Activated T-cell treated with anti-CD3 and anti-CD28 coated beads, Interleukin-2, amount 50 U/mL, for 48 hours (primary cell): ENCODE results near the gene LPAR3.
A peak's percentile ranks its signal among the peaks of the same experiment; 100 is the strongest.

ENCODE experiments used
- DNase-seq, 2 experiments: peaks; one replicate each; pipeline ENCODE4 v3.0.0-alpha.2; 2020

The LPAR3 gene

DNA sequence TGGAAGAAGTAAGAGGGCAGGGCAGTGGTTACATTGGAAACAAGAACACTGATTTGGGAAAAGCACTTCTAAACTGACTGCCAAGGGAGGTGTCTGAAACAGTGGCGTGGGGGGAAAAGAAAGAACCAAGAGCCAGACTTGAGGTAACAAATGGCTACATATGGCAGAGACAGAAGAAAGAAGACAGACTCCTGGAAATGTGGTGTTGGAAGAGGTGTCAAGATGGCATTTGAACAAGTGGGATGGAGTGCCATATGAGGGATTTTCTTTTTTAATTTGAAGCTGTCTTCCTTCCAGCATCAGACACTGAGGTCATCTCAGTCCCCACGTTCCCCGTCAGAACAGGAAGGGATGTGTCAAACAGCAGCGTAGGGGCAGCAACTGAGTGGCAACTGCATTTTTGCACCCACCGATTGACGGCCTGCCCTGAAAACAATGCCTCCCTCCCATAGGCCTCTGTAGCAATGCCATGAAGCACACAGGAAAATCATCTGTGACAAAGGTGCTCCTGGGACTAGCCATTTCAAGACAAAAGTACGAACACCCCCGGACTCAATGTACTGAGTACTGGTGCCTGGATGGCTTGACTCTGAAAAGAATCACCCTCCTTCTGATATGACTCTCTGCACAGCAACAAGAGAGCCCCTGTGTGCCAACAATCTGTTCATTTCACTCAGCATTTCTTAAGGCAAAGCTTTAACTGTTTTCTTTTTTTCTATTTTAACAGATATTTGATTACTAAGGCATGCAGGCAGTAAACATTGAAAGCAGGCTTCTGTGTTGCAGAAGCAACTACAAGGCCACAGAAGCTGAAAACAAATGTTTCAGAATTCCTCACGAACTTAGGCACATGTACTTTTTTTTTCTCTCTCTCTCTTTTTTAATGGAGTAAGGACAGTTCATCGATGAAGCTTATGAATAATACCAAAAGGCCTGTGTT is 37.0 kb downstream of the LPAR3 start:
- DNase-seq: no peak

DNA sequence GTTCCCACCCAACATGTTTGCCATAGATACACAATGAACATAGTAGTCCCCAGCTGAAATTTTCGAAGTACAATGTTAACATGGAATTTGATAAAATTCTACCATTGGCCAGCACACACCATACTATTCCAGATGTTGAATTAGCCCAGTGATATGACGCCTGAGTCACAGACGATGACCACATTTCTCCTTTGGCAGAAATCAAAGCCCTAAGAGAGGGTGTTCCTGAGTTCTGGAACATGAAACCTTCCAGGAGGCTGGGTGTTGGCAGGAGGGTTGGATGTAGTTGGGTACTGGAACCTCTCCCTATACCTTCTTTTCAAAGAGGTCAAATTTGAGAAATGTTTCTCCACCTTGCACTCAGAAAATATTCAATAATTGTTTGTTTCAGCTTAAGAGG is 37.8 kb downstream of the LPAR3 start:
- no peak for DNase-seq

DNA sequence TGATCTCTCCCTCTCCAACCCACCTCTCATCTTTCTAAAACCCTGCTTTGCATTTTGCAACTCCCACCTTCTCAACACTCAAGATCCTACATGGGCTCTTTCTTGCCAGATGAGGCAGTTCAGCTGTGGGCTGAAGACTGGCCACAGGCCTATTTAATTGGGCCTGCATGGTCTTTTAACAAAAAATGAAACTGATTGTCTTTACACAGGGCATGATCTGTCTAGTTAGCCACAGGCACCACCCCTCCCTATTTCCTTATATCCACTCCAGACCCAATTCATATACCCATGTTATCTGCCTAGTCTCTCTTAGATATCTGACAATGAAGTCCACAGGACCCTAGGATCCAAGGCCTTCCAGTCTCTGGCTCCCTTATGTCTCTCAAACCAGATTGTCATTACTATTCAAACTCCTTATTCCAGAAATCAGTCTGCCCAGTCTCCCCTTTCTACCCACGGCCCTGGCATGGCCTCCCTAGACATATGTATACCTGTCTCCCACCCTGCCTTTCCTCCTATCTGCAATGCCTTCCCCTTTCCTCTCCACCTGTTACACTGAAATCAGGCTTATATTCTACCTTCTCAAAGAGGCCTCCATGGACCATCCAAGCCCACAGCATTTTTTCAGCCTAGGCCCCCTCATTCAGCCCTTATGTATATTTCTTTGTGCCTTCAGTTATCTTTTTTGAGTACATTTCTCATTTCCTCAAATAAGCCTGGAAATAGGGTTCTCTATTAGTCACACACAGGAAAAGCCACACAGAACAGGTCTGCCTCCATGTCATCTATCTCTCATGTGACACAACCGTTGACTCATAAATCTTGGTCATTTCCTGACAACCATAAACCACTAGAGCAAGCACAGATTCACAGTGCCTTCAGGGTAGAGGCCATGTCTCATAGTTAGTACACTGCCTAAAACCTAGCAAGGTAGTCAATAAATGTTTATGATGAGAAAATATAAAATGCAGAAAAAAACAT is 39.0 kb downstream of the LPAR3 start:
- peak; percentile 32 to 34 for DNase-seq

DNA sequence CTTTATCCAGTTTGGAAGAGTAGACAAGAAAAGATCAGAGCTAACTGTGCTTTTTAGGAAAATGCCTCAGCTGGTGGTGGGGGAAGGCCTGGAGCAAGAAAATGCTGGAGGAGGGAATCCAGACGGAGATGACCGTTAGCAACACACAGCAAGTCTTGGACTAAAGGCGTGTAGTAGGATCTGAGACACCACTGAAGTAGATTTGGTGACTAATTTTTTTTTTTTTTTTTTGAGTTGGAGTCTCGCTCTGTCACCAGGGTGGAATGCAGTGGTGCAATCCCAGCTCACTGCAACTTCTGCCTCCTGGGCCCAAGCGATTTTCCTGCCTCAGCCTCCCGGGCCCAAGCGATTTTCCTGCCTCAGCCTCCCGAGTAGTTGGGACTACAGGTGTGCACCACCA is 41.2 kb downstream of the LPAR3 start:
- DNase-seq: no peak

DNA sequence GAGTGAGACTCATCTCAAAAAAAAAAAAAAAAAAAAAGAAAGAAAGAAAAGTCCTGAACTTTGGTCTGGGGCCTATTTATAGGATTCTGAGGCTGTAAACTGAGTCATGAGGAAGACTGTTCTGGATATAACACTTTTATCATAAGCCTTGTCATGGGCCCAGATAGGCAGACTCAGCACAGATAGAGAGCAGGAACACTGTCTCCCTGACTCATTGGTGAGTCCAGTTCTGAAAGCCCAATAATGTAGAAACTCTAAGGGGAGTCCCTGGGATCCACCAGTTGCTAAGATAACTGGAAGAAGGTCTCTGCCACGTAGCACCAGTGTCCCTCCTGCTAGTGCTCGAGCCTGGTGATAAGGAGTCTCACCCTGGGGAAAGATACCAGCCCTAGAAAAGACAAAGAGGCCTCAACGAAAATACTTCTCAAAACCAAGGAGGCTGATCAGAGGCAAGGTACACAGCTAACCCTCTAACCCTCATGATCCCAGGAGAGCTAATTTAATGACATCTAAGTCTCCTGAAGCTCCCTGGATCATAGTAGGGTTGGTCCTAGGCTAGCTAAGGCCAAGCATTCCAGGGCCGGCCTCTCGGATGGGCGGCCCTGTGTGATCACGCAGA is 43.5 kb downstream of the LPAR3 start:
- DNase-seq: no peak

DNA sequence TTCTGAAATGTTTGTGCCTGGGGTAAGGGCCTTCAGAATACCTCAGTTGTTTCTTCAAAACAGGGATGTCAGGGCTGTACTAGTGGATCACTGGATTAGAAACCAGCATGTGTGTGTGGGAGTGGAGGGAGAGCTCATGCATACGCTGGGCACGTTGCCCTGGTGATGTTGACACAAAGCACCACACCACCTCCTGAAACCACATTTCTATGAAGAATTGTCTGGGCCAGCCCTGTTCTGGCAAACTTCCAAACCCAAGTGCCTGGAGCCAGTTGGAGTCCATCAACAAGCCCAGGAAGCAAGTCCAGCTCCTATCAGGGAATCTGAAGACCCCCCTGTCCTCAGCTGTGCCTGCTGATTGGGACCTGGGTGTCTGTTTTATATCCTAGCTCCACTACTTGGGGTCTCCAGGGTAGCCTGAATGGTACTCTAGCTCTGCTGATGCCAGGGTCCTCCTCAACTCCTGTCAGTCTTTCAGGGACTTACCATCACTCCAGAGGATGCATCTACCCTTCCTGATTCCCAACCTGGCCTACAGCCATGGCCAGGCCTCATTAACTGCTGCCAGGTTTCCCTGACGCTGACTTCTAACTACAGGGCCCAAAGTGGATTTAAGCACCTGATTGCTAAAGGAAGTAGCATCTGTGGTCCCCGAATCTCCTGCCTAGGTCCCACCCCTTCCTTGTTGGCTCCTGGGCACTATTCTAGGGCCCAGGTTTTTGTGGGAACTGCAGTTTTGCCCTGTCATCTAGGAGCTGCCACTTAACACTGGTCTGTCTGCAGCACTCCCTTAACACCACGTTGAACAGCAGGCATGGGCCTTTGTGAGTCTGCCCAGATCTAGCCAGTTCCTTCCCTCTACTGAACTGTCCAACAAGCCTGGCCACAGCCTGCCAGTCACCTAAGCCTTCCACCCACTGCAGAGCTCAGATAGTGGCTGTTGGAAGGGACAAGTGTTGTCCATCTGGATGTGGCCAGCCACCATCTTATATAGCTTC is 45.5 kb downstream of the LPAR3 start:
- no peak for DNase-seq

DNA sequence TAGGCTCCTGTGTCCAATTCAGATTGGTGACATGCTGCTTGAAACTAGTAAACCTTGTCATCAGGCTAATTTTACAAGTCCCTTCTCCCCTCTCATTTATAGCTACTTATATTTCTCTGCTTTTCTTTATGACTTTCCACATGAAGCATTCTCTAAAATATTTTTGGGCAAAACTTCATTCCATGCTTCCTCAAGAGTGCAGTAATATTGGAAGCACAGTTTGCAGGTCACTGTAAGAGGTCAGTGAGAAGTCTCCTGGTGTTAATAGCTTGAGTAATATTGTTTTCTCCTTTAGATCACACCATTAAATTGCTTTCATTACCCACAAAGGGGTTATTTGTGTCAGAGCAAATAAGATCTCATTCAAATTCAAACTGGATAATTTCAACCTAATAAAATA is 46.6 kb downstream of the LPAR3 start:
- DNase-seq: no peak

DNA sequence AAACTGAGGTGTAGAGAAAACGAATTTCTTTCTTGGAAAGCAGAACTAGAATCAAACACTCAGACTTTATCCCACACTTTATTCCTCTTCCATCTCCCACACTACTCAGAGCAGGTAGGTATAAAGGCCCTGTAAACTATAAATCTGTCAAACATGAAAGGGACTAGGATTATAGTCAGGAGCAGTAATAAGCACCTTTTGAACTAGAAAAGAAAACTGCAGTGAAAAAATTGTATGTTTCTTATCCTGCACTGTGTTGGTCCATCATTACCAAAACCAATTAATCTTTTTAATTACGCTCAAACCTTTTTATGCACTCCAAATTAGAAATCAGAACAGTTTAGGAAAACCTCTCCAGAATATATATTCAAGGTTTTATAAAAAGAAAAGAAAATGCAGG is 47.6 kb downstream of the LPAR3 start:
- no peak for DNase-seq

DNA sequence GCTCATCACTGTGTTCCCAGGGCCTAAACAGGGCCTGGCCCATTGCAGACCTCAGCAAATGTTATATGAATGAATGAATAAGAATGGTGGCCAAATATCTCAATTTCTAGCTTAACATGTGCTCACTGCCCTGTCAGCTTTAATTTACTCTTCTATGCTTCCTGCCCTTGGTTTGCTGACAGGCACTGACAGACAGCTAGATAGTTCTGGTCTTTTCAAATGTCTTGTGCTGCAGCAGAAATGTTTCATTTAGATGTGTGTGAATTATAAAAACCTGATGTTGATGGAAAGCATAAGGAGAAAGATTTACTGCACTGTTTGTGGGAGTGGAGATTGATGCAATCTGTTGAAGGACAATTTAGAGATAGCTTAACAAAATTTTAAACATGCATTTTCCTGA is 48.9 kb downstream of the LPAR3 start:
- DNase-seq: no peak

DNA sequence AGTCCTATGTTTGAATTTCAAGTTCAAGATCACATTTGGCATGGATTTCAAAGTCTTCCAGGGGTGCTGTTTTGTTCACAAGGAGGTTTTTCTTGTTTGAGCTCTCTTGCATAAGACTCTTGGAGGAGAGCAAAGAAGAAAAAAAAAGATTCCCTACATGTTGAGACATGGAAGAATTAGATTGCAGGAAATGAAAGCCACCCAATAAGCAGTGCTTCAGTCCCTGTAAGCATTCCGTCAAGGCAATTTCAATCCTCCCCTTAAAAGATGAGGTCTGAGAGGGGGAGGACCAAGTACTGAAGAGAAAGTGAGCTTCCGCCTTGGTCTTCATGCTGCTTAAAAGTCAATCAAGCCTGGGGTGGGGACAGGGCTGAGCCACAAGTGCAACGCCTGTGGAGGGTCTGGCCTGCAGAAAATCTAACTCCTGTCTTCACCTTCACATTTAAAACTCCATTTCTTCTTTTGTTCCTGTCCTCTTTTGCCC is 50.2 kb downstream of the LPAR3 start:
- DNase-seq: no peak

DNA sequence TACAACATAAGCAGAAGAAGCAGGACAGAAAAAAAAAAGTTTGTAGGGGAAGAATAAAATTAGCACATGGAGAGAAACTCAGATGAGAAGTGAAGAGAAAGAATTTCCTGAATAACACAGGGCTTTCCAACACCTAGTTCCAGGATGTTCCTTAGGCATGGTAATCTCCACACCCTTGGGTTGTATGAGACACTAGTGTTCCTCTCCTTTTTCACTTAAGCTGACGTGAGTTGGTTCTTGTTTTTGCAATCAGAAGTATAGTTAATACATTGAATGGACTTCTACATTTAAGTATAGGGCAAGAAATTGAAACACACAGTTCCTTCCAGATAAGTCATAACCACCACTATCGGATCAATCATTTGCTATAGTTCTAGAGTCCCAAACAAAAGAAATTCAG is 51.0 kb downstream of the LPAR3 start:
- no peak for DNase-seq

DNA sequence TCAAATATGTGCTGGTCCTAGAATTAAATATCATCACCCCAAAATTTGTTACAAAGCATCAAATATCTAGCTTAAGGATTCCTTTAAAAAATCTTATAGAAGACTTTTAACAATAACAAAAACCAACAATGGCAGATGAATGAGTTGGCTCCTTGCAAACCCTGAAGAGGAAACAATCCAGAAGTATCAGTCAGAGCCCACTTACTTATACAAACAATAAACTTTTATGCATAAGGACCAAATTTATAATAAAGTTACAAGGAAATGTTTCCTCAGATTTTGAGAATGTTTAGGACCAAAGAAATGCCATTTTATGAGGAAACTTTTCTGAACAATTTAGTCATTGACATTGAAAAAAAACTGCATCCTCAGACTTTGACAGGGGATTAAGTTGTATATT is 52.7 kb downstream of the LPAR3 start:
- DNase-seq: no peak

DNA sequence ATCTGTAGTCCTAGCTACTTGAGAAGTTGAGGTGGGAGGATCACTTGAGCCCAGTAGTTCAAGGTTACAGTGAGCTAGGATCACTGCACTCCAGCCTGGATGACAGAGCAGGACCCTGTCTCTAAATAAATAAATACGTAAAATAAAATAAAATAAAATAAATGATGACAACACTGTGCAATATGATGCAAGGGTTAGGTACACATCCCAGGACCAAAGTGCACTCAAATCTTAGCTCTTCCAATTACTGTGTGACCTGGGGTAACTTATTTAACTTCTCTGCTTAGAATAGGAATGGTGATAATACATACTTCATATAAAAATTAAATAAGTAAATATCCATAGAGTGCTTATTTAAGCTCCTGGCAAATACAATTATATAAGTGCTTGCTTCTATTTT is 53.5 kb downstream of the LPAR3 start:
- no peak for DNase-seq

DNA sequence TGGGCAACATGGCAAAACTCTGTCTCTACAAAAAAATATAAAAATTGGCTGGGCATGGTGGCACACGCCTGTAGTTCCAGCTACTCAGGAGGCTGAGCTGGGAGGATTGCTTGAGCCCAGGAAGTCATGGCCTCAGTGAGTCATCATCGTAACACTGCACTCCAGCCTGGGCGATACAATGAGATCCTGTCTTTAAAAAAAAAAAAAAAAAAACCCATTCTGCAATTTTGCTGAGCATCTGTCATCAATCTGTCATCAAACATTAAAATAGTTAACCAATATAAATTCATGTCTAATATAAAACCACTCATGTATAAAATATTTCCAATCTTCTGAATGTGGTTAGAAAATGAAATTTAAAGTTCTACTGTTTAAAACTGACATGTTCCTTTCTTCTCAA is 56.9 kb downstream of the LPAR3 start:
- no peak for DNase-seq

DNA sequence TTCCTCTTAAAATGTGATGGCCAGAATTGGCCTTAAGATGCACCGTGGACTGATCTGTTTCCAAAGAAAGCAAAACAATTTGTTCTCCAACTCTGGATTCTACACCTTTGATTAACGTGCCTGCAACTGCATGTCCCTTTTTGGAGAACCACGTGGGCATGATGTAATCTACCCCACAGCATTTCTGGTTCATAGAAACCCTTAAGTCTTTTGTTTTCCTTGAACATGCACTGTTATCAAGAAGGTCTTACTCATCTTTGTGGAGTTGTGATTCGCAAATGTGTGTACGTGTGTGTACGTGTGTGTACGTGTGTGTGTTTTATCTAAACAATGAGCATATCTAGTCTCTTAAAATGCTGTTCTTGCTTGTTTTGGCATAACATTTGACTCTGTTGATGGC is 57.8 kb downstream of the LPAR3 start:
- DNase-seq: no peak

DNA sequence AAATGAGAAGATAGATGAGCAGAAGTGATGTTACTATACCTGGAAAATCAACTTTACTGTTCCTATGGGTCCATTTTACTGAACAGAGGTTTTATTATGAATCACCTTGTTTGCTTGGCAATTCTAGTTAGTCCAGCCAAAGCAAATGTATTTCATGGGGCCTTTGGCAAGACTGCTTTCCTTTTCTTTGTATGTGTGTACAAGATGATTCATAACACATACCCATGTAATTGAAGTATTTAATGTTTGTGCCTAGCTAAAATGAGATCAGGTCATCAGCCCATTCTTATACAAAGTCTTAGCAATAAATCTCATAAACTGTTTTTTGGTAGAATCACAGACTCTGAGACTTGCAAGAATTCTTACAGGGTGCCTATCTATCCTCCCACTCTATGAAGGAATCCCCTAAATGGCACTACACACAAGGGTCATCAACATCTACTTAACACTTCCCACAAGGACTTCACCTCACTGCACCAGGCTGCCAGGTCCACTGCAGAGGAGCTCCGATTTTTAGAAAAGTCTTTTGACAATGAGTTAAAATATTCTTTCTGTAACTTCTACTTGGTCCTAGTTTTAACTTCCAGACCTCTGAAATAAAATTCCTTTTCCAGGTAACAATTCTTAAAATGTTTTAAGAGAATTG is 58.5 kb downstream of the LPAR3 start:
- no peak for DNase-seq

DNA sequence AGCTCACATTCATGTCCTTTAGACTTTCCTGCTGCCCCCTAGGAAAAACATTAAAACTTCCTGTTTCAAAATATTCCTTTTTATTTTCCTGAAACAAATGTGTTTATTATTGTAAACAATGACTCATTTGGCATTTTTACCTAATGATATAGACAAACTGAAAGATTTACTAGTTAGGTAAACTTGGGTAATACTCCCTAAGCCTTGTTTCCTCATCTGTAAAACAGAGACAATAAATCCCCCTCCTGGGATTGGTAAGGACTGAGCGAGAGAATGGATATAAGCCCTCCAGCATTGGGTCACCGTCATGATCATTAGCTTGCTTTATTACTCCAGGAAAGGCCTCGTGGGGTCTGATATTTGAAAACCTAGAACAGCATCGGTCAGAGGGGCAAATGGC is 59.8 kb downstream of the LPAR3 start:
- DNase-seq: no peak

DNA sequence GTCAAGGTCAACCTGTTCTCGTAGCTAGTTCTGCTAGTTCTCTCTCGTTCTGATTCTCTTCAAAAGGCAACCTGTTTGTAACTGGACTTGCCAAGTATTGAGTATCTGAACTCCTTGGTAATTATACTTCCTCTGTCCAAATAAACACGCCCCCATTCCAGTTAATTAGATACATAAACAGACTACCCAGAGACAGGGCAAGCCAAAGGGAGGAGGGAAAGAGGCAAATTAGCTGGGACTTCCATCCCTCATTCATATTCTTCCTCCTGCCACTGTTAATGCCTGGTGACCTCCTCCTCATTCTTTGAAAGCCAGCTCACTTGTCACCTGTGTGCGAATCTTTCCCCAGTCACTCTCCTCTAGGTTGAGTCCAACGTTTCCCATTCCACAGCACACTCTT is 62.9 kb downstream of the LPAR3 start:
- DNase-seq: no peak

DNA sequence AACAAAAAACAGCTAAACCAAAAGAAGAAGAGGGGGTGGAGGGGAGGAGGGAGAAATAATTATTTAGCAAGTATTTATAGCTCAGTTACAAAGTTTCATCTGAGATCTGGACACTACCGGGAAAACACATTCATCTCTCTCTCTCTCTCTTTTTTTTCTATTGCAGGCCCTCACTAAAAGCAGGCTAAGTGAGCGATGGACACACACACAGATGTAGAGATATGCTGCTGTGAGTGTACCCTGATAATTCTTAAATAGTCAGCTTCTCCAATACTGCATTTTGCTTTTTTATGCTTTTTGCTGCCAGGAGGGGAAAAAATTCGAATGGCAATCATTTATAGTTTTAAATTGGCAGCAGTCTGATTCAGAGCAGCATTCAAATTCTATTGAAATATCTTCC is 65.0 kb downstream of the LPAR3 start:
- DNase-seq: no peak

DNA sequence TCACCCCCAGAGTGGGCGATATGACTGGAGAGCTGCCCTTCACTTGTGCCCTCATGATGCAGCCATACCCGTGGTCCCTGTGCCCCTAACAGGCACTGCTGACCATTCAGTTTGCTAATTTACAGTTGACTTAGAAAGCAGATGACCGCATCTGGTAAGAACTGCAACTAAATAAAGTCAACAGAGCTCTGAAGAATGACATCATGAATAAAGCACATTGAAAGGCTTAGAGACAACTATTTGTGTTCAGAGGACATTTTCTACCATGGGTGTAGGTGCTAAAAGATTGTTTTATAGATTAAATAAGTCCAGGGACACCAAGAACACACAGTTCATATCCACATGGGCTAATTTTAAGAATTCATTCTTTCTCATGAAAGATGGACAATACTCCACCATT is 65.5 kb downstream of the LPAR3 start:
- DNase-seq: no peak

DNA sequence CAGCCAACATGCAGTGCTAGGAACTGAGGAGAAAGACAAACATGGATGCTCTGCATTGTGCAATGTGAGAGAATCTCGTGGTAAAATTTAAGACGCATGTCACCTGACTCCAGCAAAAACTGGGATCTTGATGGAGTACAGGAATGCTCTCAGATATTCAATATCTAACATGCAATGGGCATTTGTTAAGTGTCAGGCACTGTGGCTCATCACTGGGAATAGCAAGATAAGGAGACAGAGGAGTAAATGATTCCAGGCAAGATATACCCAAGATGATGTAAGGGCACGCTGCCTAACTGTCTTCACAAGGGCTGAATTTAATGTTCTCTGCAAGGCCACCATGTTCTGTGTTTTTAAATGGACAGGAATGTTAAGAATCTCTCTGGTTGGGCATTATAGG is 67.8 kb downstream of the LPAR3 start:
- no peak for DNase-seq
